Measurements from ENCODE around the gene ADGRF1. TPM values are rescaled to one million over a fixed set of nuclear protein-coding genes. Genes with fewer than 3 reads are reported as not detected.

Gene ADGRF1
- 0.04 TPM in 1 of 5 replicates, not detected in the others for total RNA-seq (2022; extraction: Qiagen RNA extraction)

GRCh38 chr6:47042275-47042791, at the start of gene ADGRF1:
ADGRF1 (minus strand) TSS chr6:47042332; CDS start chr6:47029061, 13,271 bp downstream.

Other genes starting within 250 kb of the ADGRF1 start
- gene MEP1A, start 248.9 kb downstream of the ADGRF1 start, total RNA-seq (2022; extraction: Qiagen RNA extraction): not detected in 5 replicates
- not detected in 5 replicates for gene ADGRF5, start 120.4 kb downstream of the ADGRF1 start, total RNA-seq (2022; extraction: Qiagen RNA extraction)